B cell (primary cell): ENCODE results near the gene LPAR2. TPM values are rescaled to one million over a fixed set of nuclear protein-coding genes. Genes with fewer than 3 reads are reported as not detected.
A peak's percentile ranks its signal among the peaks of the same experiment; 100 is the strongest.

ENCODE experiments used
- ATAC-seq: fragments of 200-7000 bp; cut with Tn5 transposase; one replicate; pipeline ENCODE4 v1.10.0; 2021; ENCODE audit warnings: low read depth, mild to moderate bottlenecking, moderate number of reproducible peaks, moderate library complexity
- CTCF ChIA-PET: fragments of 350-600 bp; sonication (Branson Sonifier 250); formaldehyde crosslinking; loops from one replicate; lab custom pipeline; 2021; ENCODE audit warnings: antibody characterized with exemption, inconsistent platforms; lab: Charles Lee
- POLR2A ChIA-PET: fragments of 350-600 bp; sonication (Branson Sonifier 250); formaldehyde crosslinking; loops from one replicate; lab custom pipeline; 2021; ENCODE audit warnings: antibody characterized with exemption; lab: Charles Lee
- DNase-seq: peaks from one replicate; pipeline ENCODE4 v3.0.0; 2013
- H2AFZ ChIP-seq: 2 replicates; pipeline ENCODE4 v1.6.1; 2012; ENCODE audit warnings: mild to moderate bottlenecking, low read depth, low read length; ENCODE audit not compliant: insufficient read depth, poor library complexity, severe bottlenecking
- H3K27ac ChIP-seq, 2 donors: 1 replicate in 1 of 2; 2 replicates in 1 of 2; pipeline ENCODE4 v1.5.1; 2012 to 2013; ENCODE audit warnings: low read length in 2 of 2, mild to moderate bottlenecking in 2 of 2, moderate library complexity in 1 of 2
- H3K27me3 ChIP-seq, 4 experiments: fragments of 200-600 bp in 1 of 4; sonication (generic) in 1 of 4; replicated peaks in 1 of 4; 1 replicate in 2 of 4; 2 replicates in 2 of 4; pipeline versions ENCODE4 v1.6.1 to v1.7.0; 2013 to 2016; ENCODE audit warnings: low read length in 3 of 4, mild to moderate bottlenecking in 2 of 4, mixed read lengths in 1 of 4, moderate library complexity in 1 of 4; ENCODE audit not compliant: insufficient read depth in 4 of 4, control insufficient read depth in 3 of 4; ENCODE audit errors: control extremely low read depth in 1 of 4
- H3K36me3 ChIP-seq, 2 experiments: replicated peaks in 1 of 2; 1 replicate in 1 of 2; 2 replicates in 1 of 2; pipeline versions ENCODE4 v1.6.1 to v1.7.1; 2013; ENCODE audit warnings: low read length in 1 of 2; ENCODE audit not compliant: insufficient read depth in 2 of 2, control insufficient read depth in 1 of 2; ENCODE audit errors: control extremely low read depth in 1 of 2, extremely low read depth in 1 of 2
- H3K4me1 ChIP-seq, 2 donors: fragments of 200-600 bp in 1 of 2; sonication (generic) in 1 of 2; 1 replicate in 1 of 2; 2 replicates in 1 of 2; pipeline versions ENCODE4 v1.5.1 to v1.6.1; 2013 to 2017; ENCODE audit warnings: low read length in 2 of 2; ENCODE audit not compliant: control insufficient read depth in 2 of 2, insufficient read depth in 2 of 2
- H3K4me2 ChIP-seq: replicated peaks from 2 replicates; pipeline ENCODE3; 2012; ENCODE audit warnings: mild to moderate bottlenecking, low read depth, low read length; ENCODE audit not compliant: poor library complexity, severe bottlenecking
- H3K4me3 ChIP-seq, 5 experiments: fragments of 200-600 bp in 1 of 5; sonication (generic) in 1 of 5; 1 replicate in 3 of 5; 2 replicates in 2 of 5; pipeline versions ENCODE4 v1.5.1 to v1.7.0; 2011 to 2016; ENCODE audit warnings: low read length in 4 of 5, mild to moderate bottlenecking in 4 of 5, low read depth in 2 of 5, control low read depth in 1 of 5, moderate library complexity in 1 of 5; ENCODE audit not compliant: insufficient read depth in 1 of 5; ENCODE audit errors: control extremely low read depth in 1 of 5, extremely low read depth in 1 of 5
- H3K79me2 ChIP-seq: fragments of 200-600 bp; sonication (generic); one replicate; pipeline ENCODE4 v1.6.0; 2016; ENCODE audit warnings: low read length; ENCODE audit not compliant: control insufficient read depth, insufficient read depth
- H3K9ac ChIP-seq: fragments of 200-600 bp; sonication (generic); 2 replicates; pipeline ENCODE4 v1.6.1; 2017; ENCODE audit warnings: mild to moderate bottlenecking, low read length, moderate library complexity
- H3K9me3 ChIP-seq, 3 donors: one replicate each; pipeline versions ENCODE4 v1.6.1 to v1.7.1; 2013; ENCODE audit warnings: low read length in 2 of 3; ENCODE audit not compliant: control insufficient read depth in 2 of 3, insufficient read depth in 1 of 3; ENCODE audit errors: control extremely low read depth in 1 of 3
- H4K20me1 ChIP-seq: 2 replicates; pipeline ENCODE4 v1.6.0; 2012; ENCODE audit warnings: mild to moderate bottlenecking, low read length; ENCODE audit not compliant: insufficient read depth, control insufficient read depth, poor library complexity, severe bottlenecking
- H3K27ac Mint-ChIP-seq: one replicate; pipeline ENCODE4 v1.8.0; 2021; ENCODE audit warnings: mixed read lengths
- H3K27me3 Mint-ChIP-seq: one replicate; pipeline ENCODE4 v1.8.0; 2021; ENCODE audit warnings: mixed read lengths
- H3K4me1 Mint-ChIP-seq: one replicate; pipeline ENCODE4 v1.8.0; 2021; ENCODE audit warnings: mixed read lengths
- H3K4me3 Mint-ChIP-seq: one replicate; pipeline ENCODE4 v1.8.0; 2021; ENCODE audit warnings: mixed read lengths
- H3K9me3 Mint-ChIP-seq: one replicate; pipeline ENCODE4 v1.8.0; 2022; ENCODE audit warnings: mixed read lengths; ENCODE audit not compliant: insufficient read depth
- EZH2 ChIP-seq: IDR thresholded peaks from 2 replicates; pipeline ENCODE4 v1.6.1; 2012; ENCODE audit warnings: borderline replicate concordance, low read depth, mild to moderate bottlenecking, moderate library complexity, low read length; ENCODE audit not compliant: insufficient read depth, poor library complexity, severe bottlenecking
- whole genome bisulfite sequencing: methylation state at CpG from one replicate; pipeline ENCODE4 v1.1.5; 2013; ENCODE audit warnings: missing lambda C conversion rate; ENCODE audit not compliant: insufficient coverage; 5-methylcytosine and 5-hydroxymethylcytosine counted together
- intact Hi-C: fragments of 100-400 bp; cut with micrococcal nuclease; formaldehyde crosslinking; loops from one replicate; pipeline ENCODE4 v1.10.0; 2022
- polyA plus RNA-seq: library from polyadenylated mRNA; depleted of rRNA; stranded (reverse); fragments of >200 nt; gene quantifications from 2 replicates; pipeline ENCODE4 v1.2.3, GENCODE V29; 2012
- total RNA-seq, 2 donors: library from RNA; stranded (reverse); fragments of 120-200 nt in 1 of 2; gene quantifications; 1 replicate in 1 of 2; 2 replicates in 1 of 2; pipeline versions ENCODE4 v1.2.3 to v1.2.4, GENCODE V29; 2013 to 2022
- TF ChIP-seq, protein P1 (sequence below): fragments of 200-600 bp; IDR thresholded peaks from one replicate; pipeline ENCODE4 v1.8.0; 2022; ENCODE audit warnings: antibody characterized with exemption, mild to moderate bottlenecking

Gene LPAR2
- total and polyA plus RNA-seq, 2 donors (not counting 1 experiment from before 2014, with no cell fraction given) = 27.1 to 37.2 TPM

DNA sequence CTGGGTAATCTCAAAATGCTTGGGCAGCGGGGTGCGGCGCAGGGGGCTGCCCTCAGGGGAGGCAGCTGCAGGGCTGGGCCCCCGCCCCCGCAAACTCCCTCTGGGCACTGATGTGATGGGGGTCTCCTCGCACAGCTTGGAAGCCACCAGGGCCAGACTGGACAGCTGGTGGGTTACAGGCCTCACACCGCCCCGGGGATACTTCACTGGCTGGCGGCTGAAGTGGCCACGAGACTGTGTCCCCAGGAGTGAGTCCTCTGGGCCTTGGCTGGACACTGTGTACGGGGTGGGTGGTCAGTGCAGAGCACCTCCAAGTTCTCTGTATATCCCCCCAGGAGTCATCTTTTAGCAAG, 2.0 kb upstream of the LPAR2 start:
- Mint-ChIP-seq H3K27me3 (no peaks in the 10 kb centered on the region), H3K4me1 (peaks cover 22% of the 10 kb centered on the region), H3K4me3 (no peak overlapping the region), H3K9me3 (no peaks in the 10 kb centered on the region), H3K27ac (no peak overlapping the region)
- DNase-seq (no peak), ATAC-seq (no peak)
- Histone ChIP-seq H3K27me3 (no peaks in the 10 kb centered on the region), H3K4me2 (no peak overlapping the region), H3K9me3 (peaks cover 0 to 2% (median 0%) of the 10 kb centered on the region in 3 donors), H3K9ac (no peak overlapping the region), H3K79me2 (peaks cover 6% of the 10 kb centered on the region), H2AFZ (no peak overlapping the region), H4K20me1 (peaks cover 16% of the 10 kb centered on the region), H3K4me3 (no peak overlapping the region), H3K36me3 (peaks cover 0 to 42% of the 10 kb centered on the region in 2 experiments), H3K4me1 (peaks cover 7 to 19% of the 10 kb centered on the region in 2 donors), H3K27ac (peak overlapping the region in 1 of 2 donors; percentile 19)
- TF ChIP-seq EZH2 = no peak
- intact Hi-C loops = no loop called here
- ChIA-PET POLR2A (no interaction called here), CTCF (no interaction called here)
- 93% methylated on average over 10 of the region's 11 CpGs for WGBS

DNA sequence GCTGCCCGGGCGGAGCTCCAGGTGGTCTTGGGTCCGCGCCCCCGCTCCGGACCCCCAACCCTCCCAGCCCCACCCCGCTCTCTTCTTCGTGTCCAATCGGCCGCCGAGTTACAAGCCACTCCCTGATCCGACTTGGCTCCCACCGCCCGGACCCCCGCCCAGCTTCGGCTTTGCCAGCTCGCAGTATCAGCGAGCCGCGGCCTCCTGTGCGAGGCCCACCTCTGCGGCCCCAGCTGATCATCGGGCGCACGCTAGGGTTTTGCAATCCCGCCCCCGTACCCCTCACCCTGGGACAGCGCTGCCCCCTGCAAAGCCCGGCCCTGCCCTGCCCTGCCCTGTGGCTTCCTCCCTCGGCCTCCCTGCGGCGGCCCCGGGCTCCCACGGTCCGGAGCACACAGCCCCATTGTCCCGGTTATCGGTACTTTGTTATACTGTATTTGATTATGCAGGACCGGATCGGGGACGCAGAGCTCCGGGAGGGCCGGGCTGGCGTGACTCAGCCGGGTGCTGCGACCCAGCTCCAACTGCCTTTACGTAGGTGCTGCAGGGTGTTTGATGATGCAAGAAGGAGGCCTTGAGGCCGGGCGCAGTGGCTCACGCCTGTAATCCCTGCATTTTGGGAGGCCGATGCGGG, 598 bp upstream of the LPAR2 start:
- CTCF ChIA-PET = interaction anchor here (0.8 to 1.3 kb wide), 5 partner anchors 9 to 331 kb away, joined by 4 to 8 read pairs (median 5); partner anchors contain the start of gene ATP13A1
- TF ChIP-seq EZH2 = no peak
- TF ChIP-seq, protein P1, sequence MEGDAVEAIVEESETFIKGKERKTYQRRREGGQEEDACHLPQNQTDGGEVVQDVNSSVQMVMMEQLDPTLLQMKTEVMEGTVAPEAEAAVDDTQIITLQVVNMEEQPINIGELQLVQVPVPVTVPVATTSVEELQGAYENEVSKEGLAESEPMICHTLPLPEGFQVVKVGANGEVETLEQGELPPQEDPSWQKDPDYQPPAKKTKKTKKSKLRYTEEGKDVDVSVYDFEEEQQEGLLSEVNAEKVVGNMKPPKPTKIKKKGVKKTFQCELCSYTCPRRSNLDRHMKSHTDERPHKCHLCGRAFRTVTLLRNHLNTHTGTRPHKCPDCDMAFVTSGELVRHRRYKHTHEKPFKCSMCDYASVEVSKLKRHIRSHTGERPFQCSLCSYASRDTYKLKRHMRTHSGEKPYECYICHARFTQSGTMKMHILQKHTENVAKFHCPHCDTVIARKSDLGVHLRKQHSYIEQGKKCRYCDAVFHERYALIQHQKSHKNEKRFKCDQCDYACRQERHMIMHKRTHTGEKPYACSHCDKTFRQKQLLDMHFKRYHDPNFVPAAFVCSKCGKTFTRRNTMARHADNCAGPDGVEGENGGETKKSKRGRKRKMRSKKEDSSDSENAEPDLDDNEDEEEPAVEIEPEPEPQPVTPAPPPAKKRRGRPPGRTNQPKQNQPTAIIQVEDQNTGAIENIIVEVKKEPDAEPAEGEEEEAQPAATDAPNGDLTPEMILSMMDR = no peak
- no peak for DNase-seq
- Mint-ChIP-seq H3K4me1 (peaks cover 20% of the 10 kb centered on the region), H3K4me3 (peak overlapping the region; percentile 92), H3K27ac (peak overlapping the region; percentile 90), H3K9me3 (no peaks in the 10 kb centered on the region), H3K27me3 (no peaks in the 10 kb centered on the region)
- intact Hi-C loops = loop anchor here (1.0 kb wide), 3 partner anchors 10 to 40 kb away; partner anchors contain the start of genes GMIP, PBX4 and ZNF101
- H3K27me3 ChIP-seq = no peaks in the 10 kb centered on the region
- peaks cover 0 to 28% of the 10 kb centered on the region in 2 experiments for H3K36me3 ChIP-seq
- H4K20me1 ChIP-seq = peaks cover 2% of the 10 kb centered on the region
- peak overlapping the region; percentile 77 for H3K9ac ChIP-seq
- peaks cover 0 to 2% (median 0%) of the 10 kb centered on the region in 3 donors for H3K9me3 ChIP-seq
- H3K4me3 ChIP-seq = peak overlapping the region in 4 of 5 experiments; percentile 60 to 79 (median 70)
- H2AFZ ChIP-seq = peak overlapping the region; percentile 76
- peak overlapping the region; percentile 98 for H3K4me2 ChIP-seq
- POLR2A ChIA-PET = interaction anchor here (0.5 to 1.4 kb wide), 10 partner anchors 10 to 220 kb away, joined by 3 to 8 read pairs (median 5); partner anchors contain the start of genes ATP13A1, NDUFA13, PBX4 and TSSK6
- no peaks in the 10 kb centered on the region for H3K79me2 ChIP-seq
- peak; percentile 23 for ATAC-seq
- peaks cover 7 to 15% of the 10 kb centered on the region in 2 donors for H3K4me1 ChIP-seq
- 13% methylated on average over 48 of the region's 51 CpGs for WGBS
- peak overlapping the region; percentile 47 to 71 for H3K27ac ChIP-seq
